ENCODE measurements around the gene TSPOAP1. TPM values are rescaled to one million over a fixed set of nuclear protein-coding genes. Genes with fewer than 3 reads are reported as not detected.

Gene TSPOAP1
- total and polyA plus RNA-seq, 10 of the 15 experiments (the other 5 are each of a cell fraction or from before 2014, with no cell fraction given), result 0.58 to 16.4 (median 4.2) TPM; not detected in 1

GRCh38 chr17:58329810-58330537 is 1.4 kb upstream of the TSPOAP1 start (continued):
- no peak for TF ChIP-seq ATF2 (IDR thresholded peaks at IDR 0.05; ENCODE audit: low read length)
- TF ChIP-seq NBN (IDR thresholded peaks at IDR 0.05), result no peak; the same call in 1 of the 2 replicates
- no peak for TF ChIP-seq HDAC2 (IDR thresholded peaks at IDR 0.05)
- TF ChIP-seq IRF5 (IDR thresholded peaks at IDR 0.05; ENCODE audit: borderline replicate concordance), result no peak
- TF ChIP-seq CBX3 (IDR thresholded peaks at IDR 0.05; ENCODE audit: borderline replicate concordance, low read depth), result no peak
- TF ChIP-seq PKNOX1 (IDR thresholded peaks at IDR 0.05), result peak; percentile 75
- peak; percentile 46; the same call in 1 of the 2 replicates for TF ChIP-seq ZNF217 (IDR thresholded peaks at IDR 0.05)
- TF ChIP-seq YY1 (IDR thresholded peaks at IDR 0.05; ENCODE audit: low read depth, low read length), result no peak
- TF ChIP-seq USF1 (IDR thresholded peaks at IDR 0.05; ENCODE audit: borderline replicate concordance, extremely low read length, insufficient read depth, low read depth, low read length), result no peak
- 0 out of 2 replicates have a peak, but pooled peaks have one; percentile 8 for TF ChIP-seq IRF3 (IDR thresholded peaks at IDR 0.05)
- peak; percentile 59; the same call in 1 of the 2 replicates for TF ChIP-seq ZBTB4 (CRISPR knock-in tag; IDR thresholded peaks at IDR 0.05)
- peak; percentile 90; the same call in 1 of the 2 replicates for TF ChIP-seq PAX5 (IDR thresholded peaks at IDR 0.05; ENCODE audit: borderline replicate concordance, low read depth, low read length)
- no peak for TF ChIP-seq GABPA (IDR thresholded peaks at IDR 0.05; ENCODE audit: low read depth)
- peak in 1 of 2 experiments; percentile 23; a peak in 1 of 4 replicates for TF ChIP-seq CEBPB (IDR thresholded peaks at IDR 0.05; ENCODE audit: borderline replicate concordance in 1 of 2, low read depth in 2 of 2, low read length in 2 of 2)
- TF ChIP-seq ZBTB40 (IDR thresholded peaks at IDR 0.05; ENCODE audit: borderline replicate concordance), result no peak

Measured in GM12878 (cell line).